GM18498 (cell line): Measurements from ENCODE around the gene RABGGTA.
"Not testable (repeated sequence)": the region's sequence is repeated elsewhere in the genome, so short reads cannot be mapped to it uniquely, and the experiment has no call there.

ENCODE experiments used
- ATAC-seq: cut with Tn5 transposase; IDR thresholded peaks from one replicate; pipeline ENCODE4 v1.9.1; 2021; ENCODE audit warnings: mild to moderate bottlenecking, moderate library complexity; ENCODE audit not compliant: unreplicated experiment

The RABGGTA gene

DNA sequence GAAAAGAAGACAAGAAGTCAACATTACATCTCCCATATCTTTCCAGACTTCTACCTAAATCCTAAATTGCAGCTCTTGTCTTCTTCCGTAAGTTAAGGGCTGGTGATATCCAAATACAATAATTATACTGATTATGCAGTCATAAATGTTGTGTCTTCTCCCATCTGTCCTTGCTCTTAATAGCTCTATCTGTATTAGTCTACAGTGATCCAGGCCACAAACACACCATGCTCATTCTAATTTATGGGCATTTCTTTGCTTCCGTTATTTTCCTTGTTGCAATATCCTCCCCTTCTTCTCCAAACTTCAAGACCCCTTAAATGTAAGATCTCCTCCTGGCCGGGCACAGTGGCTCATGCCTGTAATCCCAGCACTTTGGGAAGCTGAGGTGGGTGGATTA is 51.9 kb downstream of the RABGGTA start:
- no peak for ATAC-seq

DNA sequence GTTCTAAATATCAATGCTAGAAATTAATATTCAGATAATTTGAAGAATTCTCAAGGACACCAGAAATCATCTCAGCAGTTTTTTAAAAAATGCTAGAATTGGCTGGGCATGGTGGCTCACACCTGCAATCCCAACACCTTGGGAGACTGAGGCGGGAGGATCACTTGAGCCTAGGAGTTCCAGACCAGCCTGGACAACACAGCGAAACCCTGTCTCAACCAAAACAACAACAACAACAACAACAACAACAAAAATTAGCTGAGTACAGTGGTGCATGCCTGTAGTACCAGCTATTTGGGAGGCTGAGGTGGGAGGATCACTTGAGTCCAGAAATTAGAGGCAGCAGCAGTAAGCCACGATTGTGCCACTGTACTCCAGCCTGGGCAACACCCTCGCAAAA is 52.3 kb downstream of the RABGGTA start:
- no peak for ATAC-seq

DNA sequence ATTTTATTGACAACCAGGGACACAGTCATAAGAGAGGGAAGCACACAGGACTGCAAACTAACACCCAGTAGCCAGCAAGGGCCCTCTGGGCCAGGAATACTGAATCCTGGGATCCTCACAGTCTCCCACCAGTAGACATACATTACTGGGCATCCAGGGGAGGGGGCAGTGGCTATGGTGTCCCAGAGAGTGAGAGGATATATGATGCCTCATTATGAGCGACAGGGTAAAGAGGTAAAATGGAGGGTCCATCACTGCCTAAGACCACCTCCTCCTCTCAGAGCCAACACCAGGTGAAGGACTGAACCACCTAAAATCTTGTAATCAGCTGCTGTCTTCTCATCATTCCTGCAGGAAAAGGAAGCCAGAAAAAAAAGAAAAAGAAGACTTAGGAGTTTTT is 54.5 kb downstream of the RABGGTA start:
- ATAC-seq: not testable (repeated sequence)

DNA sequence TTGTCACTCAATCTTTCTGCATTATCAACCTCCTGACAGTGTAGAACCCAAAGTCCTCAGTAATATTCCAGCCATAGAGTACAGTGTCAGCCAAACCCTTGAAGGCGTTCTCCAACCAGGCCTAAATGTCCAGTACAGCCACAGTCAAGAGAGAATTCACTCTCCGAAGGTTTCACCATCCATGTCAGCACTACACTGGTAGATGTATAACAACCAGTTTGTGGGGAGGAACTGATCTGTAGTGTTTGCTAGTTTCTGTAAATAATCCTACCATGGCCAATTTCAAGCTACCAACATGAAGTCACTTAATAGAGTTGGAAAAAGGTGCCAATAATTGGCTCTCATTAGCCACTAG is 55.1 kb downstream of the RABGGTA start:
- ATAC-seq: no peak
